ENCODE data around the gene CD226. TPM values are rescaled to one million over a fixed set of nuclear protein-coding genes. Genes with fewer than 3 reads are reported as not detected.

Gene CD226
- total and polyA plus RNA-seq, 2 of the 4 experiments (the other 2 are of a cell fraction) = 0.29 to 1.1 TPM

GRCh38 chr18:69897397-69898108 lies 50.1 kb downstream of the CD226 start:
- H3K23ac ChIP-seq (ENCODE audit: low read depth, low read length) = no peak overlapping the region
- H2AFZ ChIP-seq (replicated peaks; ENCODE audit: low read length, poor library complexity) = no peak overlapping the region
- no peak overlapping the region for H2BK120ac ChIP-seq (ENCODE audit: low read depth, low read length)
- H3K27ac ChIP-seq (ENCODE audit: insufficient read depth, low read length) = no peak overlapping the region
- H3K4me2 ChIP-seq (ENCODE audit: low read depth, low read length) = no peak overlapping the region
- no peaks in the 10 kb centered on the region for H3K9me1 ChIP-seq (ENCODE audit: insufficient read depth, low read length)
- no CpG with 5 or more reads among the region's 7 CpGs for WGBS, 2 experiments (ENCODE audit: extremely low coverage in 2 of 2, insufficient read length in 1 of 2)
- H2BK15ac ChIP-seq (ENCODE audit: low read depth, low read length) = no peak overlapping the region
- no peak overlapping the region for H4K91ac ChIP-seq (ENCODE audit: insufficient read depth, low read depth, low read length)
- H3K27me3 ChIP-seq (ENCODE audit: control insufficient read depth, insufficient read depth, low read length) = no peaks in the 10 kb centered on the region
- H3K79me1 ChIP-seq (ENCODE audit: low read depth in 1 of 2, low read length in 2 of 2) = no peaks in the 10 kb centered on the region
- ChIA-PET CTCF (no interaction called here), POLR2A (ENCODE audit: unreplicated experiment) (no interaction called here)
- no peak overlapping the region for H3K18ac ChIP-seq (ENCODE audit: low read depth, low read length)
- dilution Hi-C loops (cut with HindIII; ENCODE audit: low sequenced_read_pairs, unreplicated experiment) = no loop called here
- no peak overlapping the region for H4K5ac ChIP-seq (ENCODE audit: low read depth, low read length)
- no peaks in the 10 kb centered on the region for H4K20me1 ChIP-seq (ENCODE audit: insufficient read depth, low read length)
- no peak overlapping the region for H4K8ac ChIP-seq (ENCODE audit: low read depth in 2 of 2, low read length in 2 of 2)
- intact Hi-C loops (cut with micrococcal nuclease) = no loop called here
- H3K4me1 ChIP-seq (ENCODE audit: control insufficient read depth, insufficient read depth, low read length) = no peaks in the 10 kb centered on the region
- no peak overlapping the region for H3K4ac ChIP-seq (ENCODE audit: low read depth, low read length)
- TF ChIP-seq SMC3 (IDR thresholded peaks at IDR 0.05; ENCODE audit: low read depth, low read length) (no peak), MXI1 (IDR thresholded peaks at IDR 0.05; ENCODE audit: borderline replicate concordance, low read depth, low read length) (no peak), BHLHE40 (IDR thresholded peaks at IDR 0.05; ENCODE audit: low read depth, low read length) (no peak), CHD1 (IDR thresholded peaks at IDR 0.05; ENCODE audit: low read depth, low read length) (no peak), RCOR1 (IDR thresholded peaks at IDR 0.05; ENCODE audit: insufficient replicate concordance, low read length) (no peak), MAFK (IDR thresholded peaks at IDR 0.05; ENCODE audit: low read depth, low read length) (no peak), FOS (IDR thresholded peaks at IDR 0.05; ENCODE audit: low read depth, low read length) (no peak), USF2 (IDR thresholded peaks at IDR 0.05; ENCODE audit: low read depth, low read length) (no peak), RFX5 (IDR thresholded peaks at IDR 0.05; ENCODE audit: low read depth, low read length) (no peak), RAD21 (IDR thresholded peaks at IDR 0.05; ENCODE audit: low read length) (no peak), ELK1 (IDR thresholded peaks at IDR 0.05; ENCODE audit: borderline replicate concordance, low read depth, low read length) (no peak), POLR2A (IDR thresholded peaks at IDR 0.05; ENCODE audit: low read depth, low read length) (no peak), NFE2L2 (IDR thresholded peaks at IDR 0.05; ENCODE audit: low read depth, low read length) (no peak), CEBPB (IDR thresholded peaks at IDR 0.05; ENCODE audit: low read depth, low read length) (no peak), MAZ (IDR thresholded peaks at IDR 0.05; ENCODE audit: borderline replicate concordance, low read depth, low read length) (no peak)
- TF ChIP-seq, protein P1, sequence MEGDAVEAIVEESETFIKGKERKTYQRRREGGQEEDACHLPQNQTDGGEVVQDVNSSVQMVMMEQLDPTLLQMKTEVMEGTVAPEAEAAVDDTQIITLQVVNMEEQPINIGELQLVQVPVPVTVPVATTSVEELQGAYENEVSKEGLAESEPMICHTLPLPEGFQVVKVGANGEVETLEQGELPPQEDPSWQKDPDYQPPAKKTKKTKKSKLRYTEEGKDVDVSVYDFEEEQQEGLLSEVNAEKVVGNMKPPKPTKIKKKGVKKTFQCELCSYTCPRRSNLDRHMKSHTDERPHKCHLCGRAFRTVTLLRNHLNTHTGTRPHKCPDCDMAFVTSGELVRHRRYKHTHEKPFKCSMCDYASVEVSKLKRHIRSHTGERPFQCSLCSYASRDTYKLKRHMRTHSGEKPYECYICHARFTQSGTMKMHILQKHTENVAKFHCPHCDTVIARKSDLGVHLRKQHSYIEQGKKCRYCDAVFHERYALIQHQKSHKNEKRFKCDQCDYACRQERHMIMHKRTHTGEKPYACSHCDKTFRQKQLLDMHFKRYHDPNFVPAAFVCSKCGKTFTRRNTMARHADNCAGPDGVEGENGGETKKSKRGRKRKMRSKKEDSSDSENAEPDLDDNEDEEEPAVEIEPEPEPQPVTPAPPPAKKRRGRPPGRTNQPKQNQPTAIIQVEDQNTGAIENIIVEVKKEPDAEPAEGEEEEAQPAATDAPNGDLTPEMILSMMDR (conservative IDR thresholded peaks at IDR 0.05; ENCODE audit: low read depth, low read length) = no peak
- no peak overlapping the region for H2BK20ac ChIP-seq (ENCODE audit: low read depth, low read length)
- ATAC-seq (ENCODE audit: low read depth) (no peak), DNase-seq (no peak)
- no peak overlapping the region for H3K56ac ChIP-seq (ENCODE audit: extremely low read depth, insufficient read depth, low read length)
- H3K36me3 ChIP-seq (ENCODE audit: control insufficient read depth, insufficient read depth, low read length) = no peaks in the 10 kb centered on the region
- H2AK9ac ChIP-seq (replicated peaks; ENCODE audit: low read depth, low read length, poor library complexity) = no peak overlapping the region
- H2AK5ac ChIP-seq (ENCODE audit: low read depth, low read length) = no peak overlapping the region
- no peak overlapping the region for H3K4me3 ChIP-seq (ENCODE audit: insufficient read depth, low read depth, low read length)
- no peak overlapping the region for H3K9ac ChIP-seq (ENCODE audit: low read depth, low read length)
- H3K9me3 ChIP-seq (ENCODE audit: control insufficient read depth, insufficient read depth, low read length) = no peaks in the 10 kb centered on the region
- no peak overlapping the region for H2BK5ac ChIP-seq (ENCODE audit: low read depth, low read length, poor library complexity, severe bottlenecking)
- no peak overlapping the region for H3K14ac ChIP-seq (replicated peaks; ENCODE audit: low read depth, low read length)
- in situ Hi-C loops (cut with MboI; ENCODE audit: low sequenced_read_pairs) = no loop called here
- no TSS peak for BruUV-seq (replicated peaks)

Data from IMR-90 (cell line).